Activated naive CD8-positive, alpha-beta T cell treated with anti-CD3 and anti-CD28 coated beads, Interleukin-2, amount 50 U/mL, for 16 hours (primary cell): ENCODE data around the gene SEPTIN8.

Experiments used
- DNase-seq: peaks from one replicate; pipeline ENCODE4 v3.0.0-alpha.2; 2020; ENCODE audit warnings: low read depth, low spot score

Gene SEPTIN8

DNA sequence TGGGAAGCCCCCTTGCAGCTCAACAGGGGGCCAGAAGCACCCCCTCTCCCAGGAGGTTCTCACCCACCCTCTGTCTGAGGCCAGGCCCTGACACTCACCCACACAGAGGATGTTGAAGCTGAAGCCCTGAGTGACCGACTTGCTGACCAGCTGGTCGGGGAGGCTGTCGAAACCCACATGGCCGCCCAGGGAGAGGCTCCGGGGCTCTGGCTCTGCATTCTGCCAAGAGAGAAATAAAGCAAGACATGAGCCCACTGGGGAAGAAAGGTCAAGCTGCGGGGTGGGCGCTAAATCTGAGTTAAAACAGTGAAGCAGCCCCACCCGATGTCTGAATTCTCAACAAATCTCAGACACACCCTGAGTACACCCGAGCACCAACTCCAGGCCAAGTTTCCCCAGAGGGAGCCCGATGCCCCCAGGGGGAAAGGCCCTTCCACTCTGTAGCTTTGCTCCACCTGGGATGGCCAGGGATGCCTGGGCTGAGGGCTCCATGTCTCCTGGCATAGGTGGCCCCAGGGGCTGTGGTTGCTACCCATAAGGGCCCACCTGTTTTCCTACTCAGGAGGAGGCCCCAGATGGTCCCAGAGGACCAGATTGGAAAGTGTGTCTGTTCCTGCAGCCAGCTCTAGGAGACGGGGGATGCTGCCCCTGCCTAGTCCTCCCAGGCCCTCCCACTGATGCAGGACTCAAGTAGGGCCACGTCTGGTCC lies 11.6 kb downstream of the SEPTIN8 start:
- DNase-seq: no peak

DNA sequence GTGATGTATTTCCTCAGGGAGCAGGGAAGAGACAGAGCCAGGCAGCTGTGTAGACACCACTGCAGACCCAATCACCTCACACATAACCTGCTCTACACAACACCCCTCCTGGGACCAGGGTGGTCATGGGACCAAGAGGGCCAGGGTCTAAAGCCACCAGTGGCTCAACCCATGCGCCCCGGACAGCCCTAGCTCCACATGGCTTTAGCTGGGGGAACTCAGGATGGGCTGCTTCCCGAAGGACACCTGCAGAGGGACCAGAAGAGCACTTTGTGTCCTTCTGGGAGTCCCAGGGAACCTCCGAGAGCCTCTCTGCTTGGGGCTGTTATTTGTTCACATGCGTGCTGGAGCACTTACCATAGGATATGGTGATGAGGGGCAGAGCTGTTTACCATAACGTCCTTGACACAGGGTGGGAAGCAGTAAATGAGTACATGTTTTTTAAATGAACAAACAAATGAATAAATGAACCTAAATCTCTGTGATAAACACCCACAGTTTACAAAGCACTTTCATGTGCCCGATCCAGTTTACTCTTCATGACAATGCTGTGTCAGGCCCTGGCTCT lies 12.3 kb downstream of the SEPTIN8 start:
- no peak for DNase-seq

DNA sequence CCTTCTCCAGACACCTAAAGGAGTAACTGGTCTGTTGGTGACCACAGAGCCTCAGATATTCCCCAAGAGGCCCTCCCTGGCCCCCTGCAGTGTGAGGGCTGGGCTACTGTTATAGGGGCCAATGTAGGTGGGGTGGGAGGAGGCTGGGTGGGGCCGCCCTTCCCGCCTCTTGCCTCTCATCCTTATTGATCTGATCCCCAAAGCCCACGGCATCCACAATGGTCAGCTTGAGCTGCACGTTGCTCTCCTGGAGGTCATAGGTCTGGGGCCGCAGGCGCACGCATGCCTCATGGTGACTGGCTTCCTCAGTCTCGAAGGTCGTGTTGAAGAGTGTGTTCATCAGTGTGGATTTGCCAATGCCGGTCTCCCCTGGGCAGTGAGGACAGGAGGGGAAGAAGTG lies 13.0 kb downstream of the SEPTIN8 start:
- no peak for DNase-seq

DNA sequence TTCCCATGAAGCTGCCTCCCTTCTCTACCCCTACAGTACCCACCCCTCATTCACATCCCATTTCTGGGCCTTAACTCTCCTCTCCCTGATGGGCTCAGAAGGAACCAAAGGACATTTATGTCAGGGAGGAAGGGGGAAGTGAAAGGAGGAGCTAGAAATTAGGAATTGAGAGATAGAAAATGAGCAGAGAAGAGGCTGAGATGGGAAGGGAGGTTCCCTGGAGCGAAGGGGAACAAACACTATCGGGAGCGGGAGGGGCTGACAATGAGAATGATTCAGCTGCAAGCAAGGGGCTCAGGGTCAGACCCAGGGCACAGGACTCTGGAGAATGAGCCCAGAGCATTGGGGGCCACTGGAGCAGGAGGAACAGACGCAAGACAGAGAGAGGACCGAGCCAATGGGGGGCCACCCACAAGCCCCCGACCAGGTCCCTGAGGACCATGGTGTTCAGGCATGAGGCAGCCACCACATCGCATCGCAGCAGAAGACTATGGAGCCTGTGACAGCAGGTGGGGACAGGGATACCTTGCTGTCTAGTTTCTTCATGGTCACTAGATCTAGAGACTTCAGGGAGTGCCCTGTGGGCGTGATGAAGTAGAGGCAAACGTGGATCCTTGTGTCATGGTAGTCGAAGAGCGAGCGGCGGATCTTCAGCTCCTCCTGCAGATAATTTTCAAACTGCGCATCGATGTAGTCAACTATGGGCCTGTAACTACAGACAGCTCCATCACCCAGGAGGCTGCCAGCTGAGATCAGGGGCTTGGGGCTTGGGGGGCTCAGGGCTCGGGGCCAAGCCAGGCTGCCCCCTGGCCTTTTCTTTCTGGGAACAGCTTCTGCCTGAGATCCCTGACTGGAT lies 13.6 kb downstream of the SEPTIN8 start:
- no peak for DNase-seq

DNA sequence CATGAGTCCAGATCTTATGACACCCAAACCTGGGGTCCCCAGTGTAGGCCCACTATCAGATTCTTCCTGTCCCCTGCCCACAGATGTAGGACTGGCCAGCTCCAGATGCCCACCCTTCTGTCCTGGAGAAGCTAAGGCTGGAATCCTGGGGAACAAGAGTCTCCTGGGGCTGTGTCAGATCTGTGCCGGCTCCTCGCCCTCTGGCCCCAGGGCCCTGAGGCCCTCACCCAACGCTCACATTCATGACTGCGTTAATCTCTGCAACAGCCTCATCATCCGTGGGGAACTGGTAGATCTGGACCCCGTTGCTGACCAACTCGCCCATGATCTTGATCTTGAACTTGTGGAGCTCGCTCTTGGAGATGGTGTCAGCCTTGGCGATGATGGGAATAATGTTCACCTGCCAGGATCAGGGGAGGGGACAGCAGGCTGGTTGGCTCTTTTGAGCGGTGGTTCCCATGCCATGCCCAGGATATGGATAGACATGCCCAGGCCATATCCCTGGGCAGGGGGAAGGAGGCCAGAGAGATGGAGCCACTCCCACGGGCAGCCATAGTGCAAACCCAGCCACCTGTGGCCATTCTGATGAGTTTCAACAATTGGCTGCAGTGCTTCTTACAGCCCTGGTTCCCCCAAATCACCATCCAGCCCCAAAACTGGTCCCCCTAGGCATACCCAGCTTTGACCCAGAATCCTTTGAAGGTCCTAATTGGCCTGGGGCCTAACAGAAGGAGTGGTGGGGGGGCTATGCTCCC lies 14.6 kb downstream of the SEPTIN8 start:
- no peak for DNase-seq

DNA sequence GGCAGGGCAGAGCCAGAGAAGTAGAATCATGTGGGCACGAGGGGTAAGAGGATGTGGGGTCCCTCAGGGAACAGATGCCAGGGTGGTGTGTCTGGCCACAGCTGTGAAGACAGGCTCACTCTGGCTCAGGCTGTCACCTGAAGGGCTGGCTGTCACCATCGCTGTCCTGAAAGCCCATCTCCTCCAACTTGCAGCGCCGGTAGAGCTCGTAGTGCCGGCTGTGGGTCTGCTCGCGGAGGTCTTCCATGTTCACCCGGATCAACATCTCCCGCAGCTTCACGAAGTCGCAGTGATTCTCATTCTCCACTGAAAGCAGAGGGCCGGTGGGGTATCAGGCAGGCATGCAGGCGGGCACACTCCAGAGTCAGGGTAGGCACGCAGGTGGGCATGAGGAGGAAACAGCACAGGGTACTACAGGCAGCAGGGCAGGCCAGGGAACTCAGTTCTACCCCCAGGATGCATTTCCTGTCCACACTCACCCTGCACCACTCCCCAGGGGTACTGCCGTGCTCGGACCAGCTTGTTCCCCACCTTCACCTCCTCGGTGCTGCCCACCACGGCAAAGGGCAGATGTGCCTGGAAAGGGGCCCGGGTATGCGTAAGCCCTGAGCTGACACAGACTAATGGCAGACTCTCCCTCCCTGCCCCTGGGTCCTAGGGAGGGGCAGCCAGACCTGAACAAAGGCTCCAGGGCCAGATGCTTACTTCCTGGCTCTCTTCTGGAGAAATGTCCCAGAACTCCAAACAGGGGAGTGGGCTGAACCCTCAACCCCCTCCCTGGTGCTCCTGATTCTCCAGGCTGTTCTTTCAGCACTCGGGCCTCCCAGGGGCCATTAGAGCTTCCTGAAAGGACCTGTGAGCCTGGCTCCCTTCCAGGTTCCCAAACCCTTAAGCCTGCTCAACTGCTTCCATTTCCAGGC lies 15.5 kb downstream of the SEPTIN8 start:
- DNase-seq: no peak

DNA sequence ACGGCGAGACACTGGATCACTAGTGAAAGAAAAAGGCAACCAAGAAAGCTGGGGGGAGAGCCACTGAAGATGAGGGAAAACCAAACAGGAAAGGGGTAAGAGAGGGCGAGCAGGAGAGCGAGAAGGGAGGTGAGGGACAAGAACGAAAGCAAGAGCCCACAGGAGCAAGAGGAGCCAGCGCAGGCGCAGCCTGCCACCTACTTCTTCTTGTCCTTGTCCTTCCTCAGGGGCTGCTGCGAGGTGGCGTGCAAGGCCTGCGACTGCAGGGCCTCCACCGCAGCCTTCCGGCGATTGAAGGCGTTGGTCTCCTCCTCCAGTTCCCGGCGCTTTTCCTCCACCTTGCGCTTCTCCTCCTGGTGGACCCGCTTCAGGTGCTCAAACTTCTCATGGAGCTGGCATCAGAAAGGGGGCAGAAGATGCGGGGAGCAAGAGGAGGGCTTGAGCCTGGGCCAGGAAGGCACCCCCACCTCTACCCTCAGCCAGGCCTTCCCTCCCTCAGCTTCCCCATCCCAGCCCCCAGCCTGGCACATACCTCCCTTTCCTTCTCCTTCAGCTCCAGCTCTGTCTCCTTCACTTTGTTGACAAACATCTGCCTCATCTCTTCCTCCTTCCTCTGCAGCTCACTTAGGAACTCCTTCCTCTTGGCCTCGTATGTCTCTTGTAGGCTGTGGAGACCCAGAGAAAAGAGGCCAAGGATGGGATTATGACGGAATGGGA lies 16.3 kb downstream of the SEPTIN8 start:
- no peak for DNase-seq

DNA sequence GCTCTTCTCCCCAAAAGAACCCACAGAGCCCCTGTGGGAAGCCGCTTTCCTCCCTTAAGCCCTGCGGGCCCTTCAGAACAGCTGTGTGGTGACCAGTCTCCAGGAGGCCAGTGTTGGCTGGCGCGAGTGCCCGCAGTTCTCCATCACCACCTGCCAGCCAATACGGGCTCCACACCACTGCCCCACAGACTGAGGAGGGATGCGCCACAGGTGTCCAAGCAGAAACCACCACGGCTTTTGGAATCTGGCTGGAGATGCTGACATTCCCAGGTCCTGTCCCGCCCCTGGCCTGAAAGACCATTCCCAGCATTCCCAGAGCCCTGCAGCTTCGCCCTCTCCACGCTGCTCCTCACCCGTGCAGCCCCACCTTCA lies 17.0 kb downstream of the SEPTIN8 start:
- DNase-seq: no peak

DNA sequence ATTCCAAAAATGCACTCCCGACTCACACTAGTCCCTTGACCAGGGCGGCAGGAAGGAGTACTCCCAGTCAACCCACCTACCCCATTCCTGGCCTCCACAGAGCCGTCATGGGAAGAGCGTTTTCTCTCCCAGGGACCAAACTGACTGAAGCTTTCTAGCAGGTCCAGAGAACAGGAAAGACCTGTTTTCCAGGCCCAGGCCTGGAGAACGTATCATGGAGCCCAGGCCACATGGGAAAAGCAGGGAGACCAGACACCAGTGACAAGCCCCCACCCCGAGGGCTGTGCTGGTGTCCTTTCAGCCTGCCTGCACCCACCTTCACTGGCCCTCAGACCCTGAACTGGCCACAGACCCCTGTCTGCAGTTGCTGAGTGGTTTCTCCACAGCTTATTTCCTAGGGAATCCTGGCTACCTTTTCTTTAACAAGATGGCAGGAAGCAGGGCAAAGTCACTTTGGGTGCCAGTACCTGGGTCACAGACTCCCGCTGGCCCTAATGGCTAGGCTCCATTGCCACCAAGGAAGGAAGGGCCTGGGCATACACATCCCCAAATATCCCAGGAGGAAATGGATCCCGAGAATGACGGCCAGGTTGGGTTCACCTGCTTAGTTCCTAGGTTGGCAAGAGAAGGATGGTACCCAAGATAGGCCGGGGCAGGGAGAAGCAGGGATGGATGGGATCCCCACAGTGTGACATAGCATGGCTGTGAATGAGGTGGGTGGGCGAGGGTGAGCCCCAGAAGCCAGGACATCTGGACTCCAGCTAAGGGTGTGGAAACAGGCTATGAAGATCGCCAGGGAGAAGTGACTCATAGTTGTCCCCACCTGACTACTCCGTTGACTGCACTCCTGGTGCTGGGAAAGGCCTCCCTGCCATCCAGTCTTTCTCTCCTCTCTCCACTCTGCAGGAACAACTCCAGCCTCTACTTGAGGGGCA lies 17.7 kb downstream of the SEPTIN8 start:
- no peak for DNase-seq

DNA sequence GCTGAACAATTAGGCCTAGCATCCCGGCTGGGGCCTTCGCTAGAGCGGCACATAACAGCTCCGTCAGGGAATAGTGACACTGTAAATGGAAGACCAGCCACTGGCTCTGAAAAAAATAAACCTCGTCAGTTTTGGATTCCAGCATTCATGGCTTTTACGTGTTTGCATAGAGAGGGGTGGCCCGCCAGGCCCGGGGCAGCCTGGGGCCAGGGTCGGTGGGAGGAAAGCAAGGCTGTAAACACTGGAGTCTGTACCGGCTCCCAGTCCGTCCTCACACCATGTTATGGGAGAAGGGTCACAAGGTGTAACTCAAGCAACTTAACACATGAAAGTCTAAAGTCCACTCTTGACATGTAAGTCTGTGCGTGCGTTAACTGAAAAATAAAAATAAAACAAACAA lies 18.6 kb downstream of the SEPTIN8 start:
- DNase-seq: no peak

DNA sequence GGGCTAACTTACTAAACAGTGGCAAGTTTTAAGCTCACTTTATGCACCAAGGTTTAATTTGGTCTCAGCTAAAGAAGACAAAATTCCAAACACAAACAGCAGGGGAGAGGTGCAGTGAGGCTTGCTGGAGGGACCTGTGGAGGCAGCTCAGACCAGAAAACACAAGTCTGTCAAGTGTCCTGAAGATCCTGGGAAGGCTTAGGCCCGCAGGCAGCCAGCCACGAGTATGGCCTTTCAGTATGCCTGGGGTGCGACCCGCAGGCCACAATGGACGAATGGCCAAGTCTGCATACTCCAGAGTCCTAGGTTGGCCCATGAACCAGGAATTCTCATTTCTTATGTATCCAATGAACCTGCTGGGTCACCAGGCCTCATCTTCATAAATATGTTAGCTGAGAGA lies 20.5 kb downstream of the SEPTIN8 start:
- DNase-seq: no peak

DNA sequence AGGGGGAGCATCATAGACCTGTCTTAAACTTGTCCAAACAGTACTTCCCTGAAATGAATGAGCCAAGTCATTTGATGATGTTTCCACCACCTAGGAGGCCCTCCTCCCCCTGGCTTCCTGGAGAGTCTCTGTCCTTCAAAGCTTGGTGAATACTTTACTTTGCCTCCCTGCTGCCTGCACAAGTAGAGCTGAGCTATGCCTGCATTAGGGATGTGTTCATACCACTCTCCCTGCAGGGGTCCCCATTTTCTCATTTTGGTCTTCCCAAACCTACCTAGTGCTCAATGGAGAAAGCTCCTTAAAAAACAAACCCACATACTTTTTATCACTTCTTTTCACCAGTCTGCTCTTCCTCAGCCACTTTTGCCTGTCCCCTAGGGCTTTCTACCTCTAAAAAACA lies 22.1 kb downstream of the SEPTIN8 start:
- DNase-seq: no peak

DNA sequence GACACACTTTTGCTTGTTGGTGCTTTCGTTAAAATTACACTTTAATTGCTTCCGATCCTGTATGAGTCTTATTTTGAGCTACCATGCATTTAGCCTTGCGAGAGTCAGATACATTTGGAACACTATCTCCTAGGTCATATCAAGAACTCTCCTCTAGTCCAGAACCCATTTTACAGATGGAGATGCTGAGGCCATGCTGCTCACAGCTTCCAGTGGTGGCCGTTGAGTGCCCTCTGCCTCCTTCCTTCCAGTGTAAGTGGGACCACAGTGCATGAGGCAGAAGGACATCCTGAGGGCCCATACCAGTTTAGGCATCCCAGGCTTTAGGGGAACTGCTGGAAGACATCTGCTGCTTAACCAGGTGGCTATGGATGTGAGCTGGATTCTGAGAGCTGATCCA lies 22.9 kb downstream of the SEPTIN8 start:
- no peak for DNase-seq

DNA sequence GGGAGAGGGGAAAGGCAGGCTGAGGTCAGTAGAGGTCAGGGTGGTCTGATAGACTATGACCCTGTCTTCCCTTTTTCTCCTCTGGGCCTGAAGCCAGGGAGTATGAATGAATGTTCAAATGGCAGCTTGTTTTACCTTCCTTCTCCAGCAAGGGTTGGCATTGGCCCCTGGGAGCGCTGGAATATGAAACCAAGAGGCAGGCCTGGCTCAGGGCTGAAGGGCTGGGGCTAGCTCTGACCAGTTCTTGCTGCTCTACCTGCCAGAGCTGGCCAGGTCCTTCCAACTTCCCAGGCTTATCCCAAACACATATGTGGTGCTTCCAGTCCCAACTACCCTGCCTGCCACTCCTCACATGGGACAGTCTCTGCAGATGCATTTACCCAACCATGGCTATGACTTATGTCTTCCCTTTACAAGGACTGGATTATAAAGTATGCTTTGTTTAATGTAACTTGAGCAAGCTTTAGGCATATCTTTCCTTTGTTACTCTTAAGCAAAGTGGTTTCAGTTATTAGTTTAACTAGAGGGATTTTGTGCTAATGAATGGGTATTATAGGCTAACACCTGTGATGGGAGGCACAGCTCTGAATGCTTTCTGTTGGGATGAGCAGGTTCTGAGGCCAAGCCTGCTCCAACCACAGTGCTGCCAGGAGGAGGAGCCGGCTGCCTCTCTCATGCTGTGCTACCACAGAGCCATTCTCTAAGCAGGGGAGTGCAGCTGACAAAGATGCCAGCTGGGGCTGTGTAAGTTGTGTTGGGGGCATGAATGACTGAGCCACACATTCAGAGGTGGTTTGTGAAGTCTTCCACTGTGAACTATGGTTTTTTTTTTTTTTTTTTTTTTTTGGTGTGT lies 23.7 kb downstream of the SEPTIN8 start:
- DNase-seq: no peak

DNA sequence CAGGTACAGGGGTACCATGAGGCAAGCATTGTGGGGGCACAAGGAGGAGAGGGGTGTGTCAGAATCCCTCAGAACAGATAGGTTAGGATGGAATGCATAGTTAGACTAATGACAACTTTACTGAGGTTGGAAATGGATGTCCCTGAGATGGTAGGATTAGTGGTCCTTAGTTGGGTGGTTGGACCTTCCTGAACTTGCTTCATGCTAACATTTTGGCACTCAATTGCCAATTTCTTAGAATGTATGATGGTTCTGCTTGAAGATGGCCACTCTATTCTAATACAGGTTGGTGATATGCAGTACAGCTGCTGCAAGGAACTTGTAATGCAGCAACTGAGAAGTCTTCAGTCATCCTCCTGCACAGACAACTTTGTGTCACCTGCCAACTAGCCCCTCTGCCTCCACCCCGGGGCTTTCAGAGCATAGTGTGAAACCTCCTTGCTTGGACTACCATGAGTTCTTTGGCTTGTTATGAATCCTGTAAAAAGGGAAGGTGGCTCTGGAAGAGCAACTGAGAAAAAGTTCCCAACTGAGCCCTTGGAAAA lies 24.4 kb downstream of the SEPTIN8 start:
- no peak for DNase-seq

DNA sequence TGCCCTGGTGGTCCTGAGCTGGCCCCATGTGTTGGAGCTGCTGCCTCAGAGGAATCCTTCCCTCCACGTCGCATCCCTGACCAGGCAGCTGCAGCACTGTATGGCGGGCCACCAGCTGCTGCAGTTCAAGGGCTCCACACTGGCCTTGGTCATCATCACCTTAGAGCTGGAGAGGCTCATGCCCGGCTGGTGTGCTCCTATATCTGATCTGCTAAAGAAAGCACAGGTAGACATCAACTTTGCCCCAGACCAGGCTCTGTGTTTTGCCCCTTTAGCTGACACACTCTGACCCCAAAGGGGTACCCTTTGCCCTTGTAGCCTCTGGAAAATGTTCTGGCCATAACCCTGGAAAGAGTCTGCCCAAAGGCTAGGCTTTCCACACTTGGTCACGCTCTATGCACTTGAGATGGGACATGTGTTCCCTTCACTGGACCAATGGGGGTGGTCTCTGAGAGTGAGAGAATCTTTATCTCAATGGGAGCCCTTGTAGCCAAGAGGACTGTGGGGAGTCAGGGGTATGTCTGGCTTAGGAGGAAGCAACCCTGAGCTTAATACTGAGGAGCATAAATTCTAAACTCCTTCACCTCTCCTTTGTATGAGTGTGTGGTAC lies 25.0 kb downstream of the SEPTIN8 start:
- no peak for DNase-seq

DNA sequence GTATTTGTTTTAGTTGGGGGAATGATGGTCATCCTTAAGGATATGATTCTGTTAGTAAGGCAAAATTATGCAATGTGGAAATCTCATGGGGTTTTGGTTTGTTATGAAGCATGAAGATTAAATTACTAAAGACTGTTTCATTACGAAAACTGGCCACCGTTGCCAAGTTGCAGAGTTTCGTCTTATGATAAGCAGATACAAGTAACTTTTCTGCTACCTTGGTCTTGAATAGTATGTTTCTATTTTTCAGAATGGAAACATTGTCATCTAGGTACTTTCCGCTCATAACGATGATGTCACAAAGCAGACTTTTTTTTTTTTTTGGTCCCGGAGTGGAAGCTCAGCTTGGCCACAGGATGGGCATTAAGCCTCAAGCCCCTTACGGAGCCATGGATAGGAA lies 25.6 kb downstream of the SEPTIN8 start:
- DNase-seq: no peak
